Thoracic aorta (tissue), 2 donors: ENCODE data around the gene RNF11. TPM values are rescaled to one million over a fixed set of nuclear protein-coding genes. Genes with fewer than 3 reads are reported as not detected.

ENCODE experiments used
- ATAC-seq: fragments of 150-250 bp; one replicate; pipeline ENCODE4 v1.8.0; 2017; ENCODE audit warnings: low read depth; ENCODE audit not compliant: insufficient number of reproducible peaks, low FRiP score
- DNase-seq: peaks from one replicate; pipeline ENCODE4 v3.0.0-alpha.2; 2020; ENCODE audit warnings: low spot score
- H3K27ac ChIP-seq, 2 donors: fragments of 200-600 bp; sonication (generic); 1 replicate in 1 of 2; 2 replicates in 1 of 2; pipeline ENCODE4 v1.5.1; 2016; ENCODE audit warnings: mild to moderate bottlenecking in 2 of 2, moderate library complexity in 2 of 2
- H3K27me3 ChIP-seq: fragments of 200-600 bp; sonication (generic); replicated peaks from 2 replicates; pipeline ENCODE4 v1.6.0; 2016; ENCODE audit warnings: mild to moderate bottlenecking; ENCODE audit not compliant: insufficient read depth
- H3K36me3 ChIP-seq: fragments of 200-600 bp; sonication (generic); one replicate; pipeline ENCODE4 v1.5.1; 2016
- H3K4me1 ChIP-seq, 2 donors: fragments of 200-600 bp; sonication (generic); 1 replicate in 1 of 2; 2 replicates in 1 of 2; pipeline versions ENCODE4 v1.5.1 to v1.6.0; 2016; ENCODE audit warnings: low read depth in 2 of 2, mild to moderate bottlenecking in 1 of 2; ENCODE audit not compliant: control insufficient read depth in 1 of 2
- H3K4me3 ChIP-seq: fragments of 200-600 bp; sonication (generic); 2 replicates; pipeline ENCODE4 v1.5.1; 2016; ENCODE audit warnings: mild to moderate bottlenecking
- H3K9me3 ChIP-seq: fragments of 200-600 bp; sonication (generic); 2 replicates; pipeline ENCODE4 v1.5.1; 2016
- CTCF ChIP-seq: fragments of 200-600 bp; sonication (generic); IDR thresholded peaks from one replicate; pipeline ENCODE4 v1.5.1; 2019; ENCODE audit warnings: antibody characterized with exemption
- total RNA-seq, 2 donors: library from RNA; depleted of rRNA; stranded (reverse); fragments of >200 nt; gene quantifications; one replicate each; pipeline versions ENCODE4 v1.1.0 to v1.2.3, GENCODE V29; 2016

Gene RNF11
- total RNA-seq, 2 donors from 2014 or later, result 102 to 112 TPM

GRCh38 chr1:51306950-51307349 is 70.9 kb downstream of the RNF11 start:
- no peak for ATAC-seq
- no peak for TF ChIP-seq CTCF

GRCh38 chr1:51308636-51309035 is 72.6 kb downstream of the RNF11 start:
- Histone ChIP-seq H3K4me3 (no peak overlapping the region), H3K27me3 (no peaks in the 10 kb centered on the region), H3K27ac (no peak overlapping the region), H3K4me1 (peaks cover under 1 to 5% of the 10 kb centered on the region in 2 donors), H3K9me3 (no peaks in the 10 kb centered on the region), H3K36me3 (no peaks in the 10 kb centered on the region)
- ATAC-seq, result no peak
- no peak for DNase-seq
- no peak for TF ChIP-seq CTCF

More at GRCh38 chr1:51306950-51307349, 70.9 kb downstream of the RNF11 start:
- Histone ChIP-seq H3K36me3 (no peaks in the 10 kb centered on the region), H3K27ac (no peak overlapping the region), H3K27me3 (no peaks in the 10 kb centered on the region), H3K4me1 (peaks cover 0 to 8% of the 10 kb centered on the region in 2 donors), H3K9me3 (no peaks in the 10 kb centered on the region), H3K4me3 (no peak overlapping the region)
- no peak for DNase-seq

- no peak overlapping the region for H3K4me3 ChIP-seq
- no peaks in the 10 kb centered on the region for H3K27me3 ChIP-seq
- H3K36me3 ChIP-seq, result no peaks in the 10 kb centered on the region
- H3K9me3 ChIP-seq, result no peaks in the 10 kb centered on the region
- no peak for DNase-seq
- ATAC-seq, result no peak
- TF ChIP-seq CTCF, result no peak
- H3K27ac ChIP-seq, result no peak overlapping the region
- peaks cover 6 to 7% of the 10 kb centered on the region in 2 donors for H3K4me1 ChIP-seq
Measured at GRCh38 chr1:51309291-51309690, 73.2 kb downstream of the RNF11 start.

GRCh38 chr1:51310871-51311613 is 75.0 kb downstream of the RNF11 start:
- Histone ChIP-seq H3K9me3 (no peaks in the 10 kb centered on the region), H3K4me1 (peaks cover 6 to 14% of the 10 kb centered on the region in 2 donors), H3K4me3 (no peak overlapping the region), H3K27me3 (no peaks in the 10 kb centered on the region), H3K36me3 (no peaks in the 10 kb centered on the region), H3K27ac (no peak overlapping the region)
- ATAC-seq (no peak), DNase-seq (no peak)
- no peak for TF ChIP-seq CTCF

GRCh38 chr1:51311826-51312225 is 75.8 kb downstream of the RNF11 start:
- H3K36me3 ChIP-seq, result no peaks in the 10 kb centered on the region
- no peak overlapping the region for H3K4me3 ChIP-seq
- no peaks in the 10 kb centered on the region for H3K27me3 ChIP-seq
- peaks cover 6 to 14% of the 10 kb centered on the region in 2 donors for H3K4me1 ChIP-seq
- no peaks in the 10 kb centered on the region for H3K9me3 ChIP-seq
- DNase-seq (no peak), ATAC-seq (no peak)
- no peak for TF ChIP-seq CTCF
- no peak overlapping the region for H3K27ac ChIP-seq
